ENCODE measurements around the gene PPP1R12A. TPM values are rescaled to one million over a fixed set of nuclear protein-coding genes. Genes with fewer than 3 reads are reported as not detected.

The PPP1R12A gene
- total and polyA plus RNA-seq, 9 of the 15 experiments (the other 6 are each of a cell fraction or from before 2014, with no cell fraction given), result 26.4 to 119 (median 53.3) TPM

DNA sequence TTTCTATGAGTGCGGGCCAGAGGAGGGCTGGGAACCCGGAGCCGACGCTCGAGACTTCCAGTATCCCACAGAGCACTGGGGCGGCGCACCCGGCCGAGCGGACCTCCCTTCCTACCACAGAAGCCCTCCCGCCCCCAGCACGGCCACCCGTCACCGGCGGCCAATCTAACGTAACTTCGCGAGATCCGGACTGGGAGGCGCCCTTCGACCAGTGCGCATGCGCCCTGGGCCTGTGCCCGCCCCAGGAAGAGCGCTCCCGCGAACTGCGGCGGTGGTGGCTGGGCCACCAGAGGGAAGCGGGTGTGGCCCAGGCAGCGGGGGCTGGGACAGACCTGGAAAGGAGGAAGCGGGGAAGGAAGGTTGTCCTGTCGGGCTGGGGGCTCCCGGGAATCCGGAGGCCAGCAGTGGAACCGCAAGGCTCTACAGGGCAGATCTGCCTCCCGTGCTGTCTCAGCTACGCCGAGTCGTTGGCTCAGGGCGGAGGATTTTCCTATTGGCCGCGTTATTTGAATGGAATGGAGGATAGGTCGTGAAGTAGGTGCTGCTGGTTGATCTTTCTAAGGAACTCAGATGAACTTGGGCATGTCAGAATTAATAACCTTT, at the start of gene PPP1R12A (continued):
- TF ChIP-seq, protein P1, sequence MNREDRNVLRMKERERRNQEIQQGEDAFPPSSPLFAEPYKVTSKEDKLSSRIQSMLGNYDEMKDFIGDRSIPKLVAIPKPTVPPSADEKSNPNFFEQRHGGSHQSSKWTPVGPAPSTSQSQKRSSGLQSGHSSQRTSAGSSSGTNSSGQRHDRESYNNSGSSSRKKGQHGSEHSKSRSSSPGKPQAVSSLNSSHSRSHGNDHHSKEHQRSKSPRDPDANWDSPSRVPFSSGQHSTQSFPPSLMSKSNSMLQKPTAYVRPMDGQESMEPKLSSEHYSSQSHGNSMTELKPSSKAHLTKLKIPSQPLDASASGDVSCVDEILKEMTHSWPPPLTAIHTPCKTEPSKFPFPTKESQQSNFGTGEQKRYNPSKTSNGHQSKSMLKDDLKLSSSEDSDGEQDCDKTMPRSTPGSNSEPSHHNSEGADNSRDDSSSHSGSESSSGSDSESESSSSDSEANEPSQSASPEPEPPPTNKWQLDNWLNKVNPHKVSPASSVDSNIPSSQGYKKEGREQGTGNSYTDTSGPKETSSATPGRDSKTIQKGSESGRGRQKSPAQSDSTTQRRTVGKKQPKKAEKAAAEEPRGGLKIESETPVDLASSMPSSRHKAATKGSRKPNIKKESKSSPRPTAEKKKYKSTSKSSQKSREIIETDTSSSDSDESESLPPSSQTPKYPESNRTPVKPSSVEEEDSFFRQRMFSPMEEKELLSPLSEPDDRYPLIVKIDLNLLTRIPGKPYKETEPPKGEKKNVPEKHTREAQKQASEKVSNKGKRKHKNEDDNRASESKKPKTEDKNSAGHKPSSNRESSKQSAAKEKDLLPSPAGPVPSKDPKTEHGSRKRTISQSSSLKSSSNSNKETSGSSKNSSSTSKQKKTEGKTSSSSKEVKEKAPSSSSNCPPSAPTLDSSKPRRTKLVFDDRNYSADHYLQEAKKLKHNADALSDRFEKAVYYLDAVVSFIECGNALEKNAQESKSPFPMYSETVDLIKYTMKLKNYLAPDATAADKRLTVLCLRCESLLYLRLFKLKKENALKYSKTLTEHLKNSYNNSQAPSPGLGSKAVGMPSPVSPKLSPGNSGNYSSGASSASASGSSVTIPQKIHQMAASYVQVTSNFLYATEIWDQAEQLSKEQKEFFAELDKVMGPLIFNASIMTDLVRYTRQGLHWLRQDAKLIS (CRISPR knock-in tag; IDR thresholded peaks at IDR 0.05), result no peak
- TF ChIP-seq MLLT1 (IDR thresholded peaks at IDR 0.05) (no peak; a peak in 1 of 4 replicates), ZNF3 (CRISPR knock-in tag; IDR thresholded peaks at IDR 0.05) (no peak), NR1H2 (CRISPR knock-in tag; IDR thresholded peaks at IDR 0.05) (peak; percentile 56; the same call in 1 of the 2 replicates), TCF7 (IDR thresholded peaks at IDR 0.05; ENCODE audit: borderline replicate concordance) (no peak), ATF6 (CRISPR knock-in tag; IDR thresholded peaks at IDR 0.05) (no peak), KHSRP (IDR thresholded peaks at IDR 0.05) (no peak), ELF2 (CRISPR knock-in tag; IDR thresholded peaks at IDR 0.05) (peak; percentile 74; the same call in 1 of the 2 replicates), ZNF668 (CRISPR knock-in tag; IDR thresholded peaks at IDR 0.05) (no peak), HDAC8 (tag; IDR thresholded peaks at IDR 0.05) (no peak), SNAPC5 (CRISPR knock-in tag; IDR thresholded peaks at IDR 0.05) (no peak), SUPT5H (IDR thresholded peaks at IDR 0.05) (peak; percentile 92), TGIF2 (CRISPR knock-in tag; IDR thresholded peaks at IDR 0.05) (no peak), NCOA6 (IDR thresholded peaks at IDR 0.05) (no peak), ZNF445 (CRISPR knock-in tag; IDR thresholded peaks at IDR 0.05; ENCODE audit: low read depth) (no peak), ZNF316 (IDR thresholded peaks at IDR 0.05) (no peak)
- TF ChIP-seq, protein P2, sequence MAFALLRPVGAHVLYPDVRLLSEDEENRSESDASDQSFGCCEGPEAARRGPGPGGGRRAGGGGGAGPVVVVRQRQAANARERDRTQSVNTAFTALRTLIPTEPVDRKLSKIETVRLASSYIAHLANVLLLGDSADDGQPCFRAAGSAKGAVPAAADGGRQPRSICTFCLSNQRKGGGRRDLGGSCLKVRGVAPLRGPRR (CRISPR knock-in tag; IDR thresholded peaks at IDR 0.05), result no peak

Measured in K562 (cell line).